Hematopoietic multipotent progenitor cell treated with erythropoietin and hydrocortisone succinate and interleukin-3 and kit ligand, for 17 days (in vitro differentiated cells): ENCODE measurements around the gene SIAH3.

ENCODE experiments used
- DNase-seq: peaks from one replicate; pipeline ENCODE4 v3.0.0-alpha.2; 2015; ENCODE audit warnings: low spot score

Gene SIAH3

DNA sequence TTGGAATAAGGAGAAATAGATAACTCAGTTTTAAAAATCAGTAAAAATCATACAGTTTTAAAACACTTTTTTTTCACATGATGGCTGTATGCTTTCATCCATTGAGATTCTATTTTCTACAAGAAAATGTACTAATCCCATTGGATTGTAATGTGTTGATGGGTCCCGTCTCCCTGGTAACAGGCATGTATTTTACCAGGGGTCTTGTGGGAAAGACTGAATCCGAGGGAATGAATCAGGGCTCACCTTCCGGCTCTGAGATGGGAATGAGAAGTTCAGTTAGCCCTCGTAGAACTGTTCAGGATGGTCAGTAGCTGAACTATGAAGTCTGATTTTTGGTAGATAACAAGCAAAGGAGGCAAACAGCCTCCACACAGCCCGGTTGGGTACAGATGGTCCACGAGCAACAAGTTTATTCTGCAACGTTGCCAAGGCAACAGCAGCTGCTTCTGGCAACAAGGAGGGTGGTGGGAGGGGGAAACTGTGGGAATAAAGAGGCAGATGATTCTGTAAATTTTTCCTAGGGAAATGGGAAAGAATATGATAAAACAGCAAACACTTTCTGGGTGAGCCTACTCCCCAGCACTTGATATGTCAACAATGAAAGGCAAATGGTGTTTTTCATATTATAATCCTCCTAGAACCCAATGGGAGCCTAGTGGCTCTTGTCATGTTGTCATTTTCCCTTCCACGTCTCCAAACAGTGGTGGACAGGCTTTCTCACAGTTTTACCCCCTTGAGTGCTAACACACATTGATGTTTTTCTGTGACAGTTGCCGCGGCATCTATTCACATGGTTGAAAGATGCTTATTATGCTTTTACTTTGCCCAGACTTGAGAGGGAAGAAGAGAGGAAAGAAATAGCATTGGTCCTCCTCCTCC lies 12.4 kb upstream of the SIAH3 start:
- no peak for DNase-seq

DNA sequence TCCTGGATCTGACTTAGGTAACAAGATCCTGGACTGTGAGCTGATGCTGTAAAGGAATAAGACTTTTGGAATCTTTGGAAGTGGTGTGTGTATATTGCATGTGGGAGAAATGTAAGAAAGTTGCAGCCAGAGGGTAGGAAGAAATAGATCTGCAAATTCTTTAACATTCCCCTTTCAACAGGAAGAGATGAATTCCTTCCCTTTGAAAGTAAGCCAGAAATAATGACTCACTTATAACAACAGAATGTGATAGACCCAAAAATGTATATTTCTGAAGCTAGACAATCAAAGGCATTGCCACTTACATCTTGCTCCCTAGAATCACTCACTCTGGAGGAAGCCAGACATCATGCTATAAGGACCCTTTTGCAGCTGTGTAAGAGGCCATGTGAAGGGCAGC lies 9.8 kb upstream of the SIAH3 start:
- DNase-seq, result no peak

DNA sequence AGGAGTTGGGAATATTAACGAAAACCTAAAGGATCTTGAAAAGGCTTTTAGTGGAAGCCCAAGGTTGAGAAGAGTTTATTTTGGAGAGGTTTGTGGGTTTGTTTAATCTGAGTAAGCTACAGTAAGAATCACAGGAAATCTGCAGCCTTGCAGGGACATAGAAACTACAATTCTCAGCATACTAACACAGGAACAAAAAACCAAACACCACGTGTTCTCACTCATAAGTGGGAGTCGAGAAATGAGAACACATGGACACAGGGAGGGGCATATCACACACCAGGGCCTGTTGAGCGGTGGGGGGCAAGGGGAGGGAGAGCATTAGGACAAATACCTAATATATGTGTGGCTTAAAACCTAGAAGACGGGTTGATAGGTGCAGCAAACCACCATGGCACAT lies 8.7 kb upstream of the SIAH3 start:
- DNase-seq, result no peak

DNA sequence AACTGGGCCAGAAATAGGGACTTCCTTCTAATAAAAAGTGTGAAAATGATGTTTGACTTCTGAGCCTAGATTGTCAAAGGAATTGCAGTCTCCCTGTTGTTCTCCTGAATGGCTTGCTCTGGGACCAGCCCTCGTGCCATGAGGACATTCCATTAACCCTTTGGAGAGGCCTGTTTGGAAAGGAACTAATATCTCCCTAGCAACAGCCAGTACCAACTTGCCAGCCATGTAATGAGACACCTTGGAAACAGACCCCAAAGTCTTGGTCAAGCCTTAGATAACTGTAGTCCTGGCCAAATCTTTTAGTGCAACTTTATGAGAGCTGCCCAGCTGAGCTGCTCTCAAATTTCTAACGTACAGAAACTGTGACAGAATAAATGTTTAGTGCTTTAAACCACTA lies 8.2 kb upstream of the SIAH3 start:
- DNase-seq, result no peak

DNA sequence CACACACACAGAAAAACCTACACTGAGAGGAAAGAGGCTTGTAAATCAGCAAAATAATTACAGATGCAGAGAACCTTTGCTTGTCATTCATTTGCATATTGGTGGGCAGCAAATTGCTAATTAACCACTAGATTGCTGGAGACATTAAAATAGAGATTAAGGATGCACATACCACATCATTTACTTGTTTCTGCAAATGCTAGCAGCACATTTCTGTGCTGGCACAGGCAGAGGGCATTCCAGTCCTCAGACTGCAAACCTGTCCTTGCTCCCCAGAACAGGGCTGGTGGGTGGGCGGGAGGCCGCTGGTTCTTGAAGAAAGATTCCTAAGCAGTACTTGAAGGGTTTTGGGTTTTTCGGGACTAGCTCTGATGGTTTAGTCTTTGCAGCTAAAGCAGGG lies 941 bp upstream of the SIAH3 start:
- no peak for DNase-seq

DNA sequence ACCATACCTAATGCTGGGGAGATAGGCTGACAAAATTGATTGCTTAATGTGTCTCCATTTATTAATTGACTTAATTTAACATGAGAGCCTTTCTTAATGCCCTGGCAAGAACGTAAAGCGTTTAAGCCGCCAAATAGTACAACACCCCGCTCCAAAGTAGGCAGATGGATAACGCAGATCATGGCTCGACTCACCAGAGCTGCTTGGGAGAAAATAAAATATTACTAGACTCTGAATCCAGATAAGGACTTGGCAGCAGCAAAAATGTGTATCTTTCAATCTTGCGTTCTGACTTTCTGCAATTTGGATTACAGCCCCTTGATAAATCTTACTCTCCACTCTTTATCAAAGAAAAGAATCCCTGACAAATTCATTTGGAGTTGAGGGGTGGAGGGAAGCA lies 403 bp upstream of the SIAH3 start:
- DNase-seq, result no peak

DNA sequence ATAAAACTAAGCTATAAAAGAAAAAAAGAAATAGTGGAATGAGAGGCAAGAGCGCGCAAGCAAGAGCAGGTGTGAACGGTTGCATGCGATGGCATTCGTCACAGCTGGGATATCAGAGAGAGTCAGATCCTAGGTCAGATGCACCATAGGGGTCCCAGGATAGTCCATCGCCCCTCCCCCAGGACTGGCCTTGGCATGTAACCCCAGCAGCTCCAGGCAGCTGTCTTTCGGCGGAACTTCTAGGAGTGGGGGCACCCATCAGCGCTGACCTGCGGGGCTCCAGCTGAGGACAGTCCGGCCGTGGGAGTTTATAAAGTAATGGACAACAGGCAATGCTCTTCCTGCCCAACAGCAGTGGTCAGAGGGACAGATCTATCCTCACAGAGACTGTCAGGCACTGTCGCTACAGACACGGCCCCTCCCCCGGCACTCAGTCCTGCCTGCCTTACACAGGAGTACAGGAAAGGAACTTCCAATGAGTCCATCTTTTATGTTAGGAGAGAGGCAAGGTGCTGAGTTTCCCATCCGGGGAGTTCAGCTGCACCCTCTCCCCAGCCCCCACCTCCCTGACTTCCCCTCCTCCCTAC lies 1.4 kb downstream of the SIAH3 start:
- no peak for DNase-seq

DNA sequence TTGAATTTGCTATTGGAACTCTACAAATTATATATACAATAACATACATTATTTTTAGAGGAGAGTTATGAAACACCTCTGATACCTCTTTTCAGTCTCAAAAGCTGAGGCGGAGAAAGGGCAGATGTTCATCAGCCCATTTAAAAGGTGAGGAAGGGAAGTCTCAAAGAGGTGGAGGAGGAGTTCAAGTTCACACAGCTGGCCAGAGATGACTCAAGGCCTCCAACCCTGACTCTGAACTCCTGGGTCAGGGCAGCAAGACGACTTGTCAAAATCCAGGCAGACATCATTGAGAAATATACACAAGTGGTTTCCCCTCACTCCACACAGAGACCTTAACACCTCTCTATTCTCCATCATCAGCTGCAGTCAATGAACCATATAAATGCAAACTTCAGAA lies 2.1 kb downstream of the SIAH3 start:
- DNase-seq, result no peak

DNA sequence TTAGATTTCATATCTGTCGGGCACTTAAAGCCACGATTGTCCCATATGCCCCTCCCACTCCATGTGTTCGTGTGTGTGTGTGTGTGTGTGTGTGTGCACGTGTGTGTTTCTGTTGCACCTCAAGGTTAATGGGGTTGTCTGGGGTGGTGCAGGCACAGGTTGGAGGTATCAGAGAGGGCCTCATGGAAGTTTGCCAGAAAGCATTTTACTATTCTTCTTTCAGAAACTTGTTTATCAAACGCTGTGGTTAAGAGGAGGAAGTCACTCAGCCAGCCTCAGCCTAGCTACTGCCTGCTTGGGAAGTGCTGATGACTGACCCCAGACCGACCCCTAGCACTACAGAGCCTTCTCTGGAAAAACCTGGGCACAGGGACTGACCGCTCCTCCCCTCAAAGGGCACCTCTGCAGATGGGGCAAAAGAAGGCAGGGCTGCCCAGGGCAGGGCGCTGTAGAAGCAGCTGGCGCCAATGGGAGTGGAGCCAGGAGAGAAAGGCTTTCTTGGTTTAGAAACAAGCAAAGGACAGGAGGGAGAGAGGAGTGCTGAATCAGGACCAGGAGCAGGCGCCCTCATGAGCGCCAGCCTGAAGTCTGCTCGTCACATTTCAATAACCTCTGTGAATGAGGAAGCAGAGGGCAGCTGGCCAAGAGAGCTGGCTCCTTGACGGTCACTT lies 3.9 kb downstream of the SIAH3 start:
- no peak for DNase-seq

DNA sequence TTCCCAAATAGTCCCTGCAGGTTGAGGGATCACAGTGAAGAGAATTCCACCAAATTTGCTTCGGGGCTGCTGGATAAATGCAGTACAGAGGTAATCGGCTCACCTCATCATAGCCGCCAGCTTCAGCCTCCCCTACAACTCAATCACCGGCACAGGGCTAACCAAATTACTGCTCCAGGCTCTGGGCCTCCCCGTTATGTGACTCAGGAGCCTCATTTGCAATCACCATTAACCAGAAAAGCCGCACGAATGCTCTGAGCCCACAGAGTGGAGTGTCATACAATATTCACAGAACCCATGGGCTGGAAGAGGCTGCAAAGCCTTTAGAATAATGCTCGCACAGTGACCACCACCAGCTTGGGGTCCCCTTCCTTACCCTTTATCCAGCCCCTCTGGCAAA lies 4.9 kb downstream of the SIAH3 start:
- DNase-seq, result no peak

DNA sequence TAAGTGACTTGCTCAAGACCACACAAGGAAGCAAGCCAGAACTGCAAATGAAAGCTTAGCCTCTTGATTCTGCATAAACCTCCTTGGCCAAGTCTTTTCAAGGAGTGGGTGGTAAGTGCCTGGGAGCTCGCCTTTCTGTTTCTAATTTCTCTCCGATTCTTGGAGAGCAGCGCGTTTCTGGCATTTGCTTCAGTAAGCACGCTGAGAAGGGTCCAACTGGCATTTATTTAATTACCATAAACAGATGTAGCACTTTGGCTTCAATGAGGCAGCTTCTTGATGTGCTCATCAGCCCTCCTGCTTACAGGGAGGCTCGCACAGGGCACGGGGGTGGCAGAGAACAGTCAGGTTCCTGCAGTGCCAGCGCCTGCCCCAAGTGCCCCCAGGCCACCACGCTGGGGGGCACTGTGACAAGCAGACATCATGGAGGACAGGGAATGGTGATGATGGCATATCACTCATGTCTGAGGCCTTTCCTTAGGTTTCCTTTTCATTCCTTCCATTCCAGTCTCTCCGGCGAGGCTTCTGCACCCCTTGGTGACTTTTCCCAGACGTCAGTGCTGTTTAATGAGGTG lies 13.3 kb downstream of the SIAH3 start:
- no peak for DNase-seq

DNA sequence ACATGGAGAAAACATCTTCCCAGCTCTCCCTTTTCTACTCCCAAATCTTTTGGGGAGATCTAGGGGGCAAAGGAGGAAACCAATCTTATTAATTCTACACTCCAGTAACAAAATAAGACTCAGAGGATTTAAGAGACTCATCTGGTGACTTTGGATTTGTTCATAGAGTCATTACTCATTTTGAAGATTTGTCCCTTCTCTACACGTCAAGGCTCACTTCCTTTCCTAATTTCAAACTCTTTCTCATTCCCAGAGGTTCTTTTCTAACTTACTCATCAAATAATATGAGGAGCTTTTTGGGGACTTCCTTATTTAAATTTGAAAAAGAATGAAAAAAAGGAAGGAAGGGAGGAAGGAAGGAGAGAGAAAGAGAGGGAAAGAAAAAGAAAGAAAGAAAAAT lies 14.4 kb downstream of the SIAH3 start:
- no peak for DNase-seq

DNA sequence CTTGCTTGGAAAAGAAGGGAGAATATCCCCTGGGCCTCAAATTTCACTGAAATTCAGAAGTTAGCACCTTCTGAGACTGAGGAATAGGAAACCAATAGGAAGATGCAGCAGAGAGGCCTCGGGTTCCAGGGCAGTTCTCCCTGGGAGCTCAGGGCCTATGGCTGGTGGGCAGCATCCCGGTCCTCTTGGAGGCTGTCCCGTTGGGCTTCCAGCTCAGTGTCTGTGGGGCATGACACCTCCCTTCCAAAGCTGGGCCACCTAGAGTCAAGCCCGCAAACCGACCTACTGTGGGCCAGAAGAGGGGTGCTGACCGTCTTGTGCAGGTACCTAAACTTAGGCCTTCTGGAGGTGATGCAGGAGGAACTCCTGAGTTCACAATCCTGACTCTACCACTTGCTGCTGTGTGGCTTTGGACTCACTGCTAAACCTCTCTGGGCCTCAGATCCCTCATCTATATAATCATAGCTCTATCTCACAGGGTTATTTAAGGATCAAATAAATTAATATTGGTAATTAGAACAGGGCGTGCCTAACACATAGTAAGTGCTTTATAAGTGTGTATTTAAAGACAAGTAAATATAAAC lies 17.1 kb downstream of the SIAH3 start:
- DNase-seq, result no peak

DNA sequence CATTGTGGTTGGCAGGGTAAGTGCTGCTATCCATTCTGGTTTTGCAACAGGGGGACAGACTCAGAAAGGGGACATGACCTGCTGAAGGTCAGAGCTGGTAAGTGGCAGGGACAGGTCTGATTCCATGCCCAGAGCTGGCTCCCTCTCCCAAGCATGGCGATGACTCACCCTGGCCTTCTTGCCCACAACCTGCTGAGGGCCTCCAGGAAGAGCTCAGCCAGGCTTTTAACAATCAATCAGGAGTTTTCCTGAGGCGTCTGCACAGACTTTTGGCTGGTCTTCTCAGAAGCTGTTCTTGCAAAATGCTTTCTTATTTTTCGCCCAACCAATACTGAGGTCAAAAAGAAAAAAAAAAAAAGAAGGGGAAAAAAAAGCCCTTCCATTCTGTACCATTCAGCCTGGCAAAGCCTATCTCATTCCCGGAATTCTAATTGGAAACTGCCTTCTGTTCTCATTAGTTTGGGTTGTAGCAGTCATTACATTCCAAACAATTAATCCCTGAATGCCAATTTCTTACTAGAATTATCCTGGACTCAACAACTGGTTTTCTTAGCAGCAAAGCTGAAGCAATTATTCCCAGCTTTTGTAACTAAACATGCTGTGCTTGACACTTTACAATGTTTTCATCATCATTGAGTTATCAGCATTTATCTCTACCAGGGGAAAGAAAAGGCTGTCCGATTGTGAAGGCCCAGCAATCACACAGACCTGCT lies 17.7 kb downstream of the SIAH3 start:
- DNase-seq, result no peak

DNA sequence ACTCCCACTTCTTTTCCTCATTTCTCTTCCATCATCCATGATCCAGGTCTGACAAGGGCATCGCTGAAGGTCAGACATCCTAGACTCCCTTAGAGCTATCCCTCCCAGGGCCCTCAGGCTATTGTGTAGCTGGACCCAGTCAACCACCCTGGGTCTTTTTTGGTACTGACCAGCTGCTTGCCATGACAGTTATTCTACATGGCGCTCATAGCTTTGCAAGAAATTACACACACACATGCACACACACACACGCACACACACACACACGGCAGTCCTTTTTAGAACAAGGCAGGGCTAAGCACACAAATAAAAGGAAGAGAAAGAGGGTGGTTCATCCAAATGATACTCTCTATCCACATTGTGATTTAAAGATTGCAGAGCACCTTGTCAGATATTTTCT lies 18.3 kb downstream of the SIAH3 start:
- no peak for DNase-seq

DNA sequence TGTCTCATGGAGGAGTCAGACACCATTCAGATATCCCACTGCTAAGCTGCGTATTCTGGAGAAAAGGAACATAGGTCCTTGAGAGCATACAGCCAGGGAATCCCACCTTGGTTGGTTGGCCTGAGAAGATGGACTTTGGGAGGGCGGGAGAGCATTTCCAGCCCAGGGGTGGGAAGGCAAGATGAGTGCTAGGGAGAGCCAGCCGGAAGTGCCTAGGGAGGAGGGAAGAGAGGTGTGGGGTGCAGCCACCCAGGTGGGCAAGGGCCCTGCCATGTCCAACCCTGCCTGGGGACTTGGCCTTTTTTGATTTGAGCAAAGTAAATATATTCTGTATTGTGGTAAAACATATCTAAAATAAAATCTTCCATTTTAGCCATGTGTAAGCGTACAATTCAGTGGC lies 19.7 kb downstream of the SIAH3 start:
- no peak for DNase-seq

DNA sequence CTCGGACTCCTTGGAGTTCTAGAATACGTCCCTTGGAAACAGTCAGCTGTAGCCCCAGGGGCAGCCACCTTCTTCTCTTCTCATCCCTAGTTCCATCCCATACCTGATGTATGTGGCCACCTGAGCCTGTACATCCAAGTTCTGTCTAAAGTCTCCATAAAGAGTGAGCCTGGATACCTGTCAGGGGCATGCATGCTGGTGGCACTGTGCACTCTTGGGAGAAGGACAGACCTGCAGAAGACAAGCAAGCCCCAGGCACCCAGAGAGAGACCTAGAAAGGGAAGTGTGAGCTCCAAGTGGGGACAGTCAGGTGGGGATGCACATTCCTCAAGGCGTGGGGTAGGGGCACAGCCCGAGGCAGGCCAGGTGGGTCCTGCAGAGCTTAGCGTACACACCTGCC lies 21.4 kb downstream of the SIAH3 start:
- no peak for DNase-seq

DNA sequence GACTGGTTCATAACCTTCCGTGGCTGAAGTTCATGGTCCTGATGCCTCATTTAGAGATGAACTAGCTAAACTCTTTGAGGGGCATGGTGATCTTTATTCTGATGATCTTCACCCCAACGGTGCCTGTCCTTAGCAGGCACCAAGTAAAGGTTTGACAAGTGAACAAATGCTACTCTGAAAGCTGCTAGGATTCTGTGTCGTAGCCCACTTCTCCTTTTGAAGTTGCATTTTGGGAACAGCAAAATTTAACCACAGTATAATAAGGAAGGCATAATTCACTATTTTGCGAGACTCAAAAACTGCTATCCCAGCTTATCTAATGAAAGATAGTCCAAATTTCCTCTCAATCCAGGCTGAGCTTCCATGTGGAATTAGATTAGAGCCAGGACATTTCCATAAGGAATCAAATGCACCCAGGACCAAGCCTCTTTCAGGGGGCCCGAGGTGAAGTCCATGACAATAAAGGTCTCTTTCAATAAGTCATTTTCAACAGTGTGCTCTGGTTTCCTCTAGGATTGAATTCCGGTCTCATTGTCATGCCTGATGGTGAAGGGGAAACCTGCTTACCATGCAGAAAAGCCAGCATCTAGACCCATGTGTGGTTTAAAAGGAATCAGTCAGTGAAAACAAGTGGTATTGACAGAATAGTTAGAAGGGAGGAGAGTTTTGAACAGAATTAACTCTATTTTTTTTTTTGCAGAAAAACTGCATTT lies 23.1 kb downstream of the SIAH3 start:
- no peak for DNase-seq

DNA sequence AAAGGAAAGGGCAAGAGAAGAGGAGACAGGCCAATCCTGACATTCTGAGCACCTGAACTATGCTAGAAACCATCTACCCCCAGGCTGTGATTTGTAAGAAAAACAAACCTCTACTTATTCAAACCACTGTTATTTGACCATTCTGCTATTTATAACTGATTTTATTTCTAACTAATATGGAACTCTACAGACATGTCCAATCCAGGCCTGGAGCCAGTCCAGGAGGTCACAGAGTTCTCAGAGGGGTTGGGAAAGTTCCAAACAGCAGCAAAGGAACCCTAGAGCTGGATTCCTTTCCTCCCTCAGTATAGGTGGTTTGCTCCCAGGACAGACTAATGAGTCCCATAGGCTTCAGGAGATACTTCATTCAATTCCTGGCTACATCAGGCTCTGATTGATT lies 24.2 kb downstream of the SIAH3 start:
- DNase-seq, result no peak

DNA sequence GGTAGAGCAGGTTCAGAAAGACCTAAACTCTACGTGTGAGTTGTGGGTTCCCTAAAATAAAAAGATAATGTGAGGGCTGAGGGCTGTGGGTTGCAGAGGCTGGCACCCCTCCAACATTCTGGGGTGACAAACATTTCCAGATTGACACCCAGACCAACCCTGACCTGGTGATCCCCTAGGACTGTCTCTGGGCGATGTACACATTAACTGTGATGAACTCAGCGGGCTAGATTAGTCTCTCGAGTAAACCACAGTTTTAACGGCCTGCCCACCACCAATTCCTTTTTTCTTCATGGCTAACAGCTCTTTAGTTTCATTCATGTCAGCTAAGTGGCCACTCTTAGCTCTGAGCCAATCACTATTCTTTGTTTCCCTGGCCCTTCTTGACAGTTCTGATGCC lies 24.8 kb downstream of the SIAH3 start:
- DNase-seq, result no peak

DNA sequence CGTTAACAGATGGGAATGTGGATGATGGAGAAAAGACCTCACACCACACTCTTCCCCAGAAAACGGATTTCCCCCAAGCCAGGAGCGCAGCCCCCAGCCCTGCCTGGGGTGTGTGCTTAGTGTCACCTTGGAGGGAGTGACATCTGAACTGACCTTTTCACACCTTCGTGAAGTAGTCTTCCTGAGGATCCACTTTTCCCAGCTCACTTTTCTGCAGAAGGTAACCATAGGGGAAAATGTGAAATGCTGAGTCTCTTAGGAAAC lies 26.2 kb downstream of the SIAH3 start:
- DNase-seq, result no peak

DNA sequence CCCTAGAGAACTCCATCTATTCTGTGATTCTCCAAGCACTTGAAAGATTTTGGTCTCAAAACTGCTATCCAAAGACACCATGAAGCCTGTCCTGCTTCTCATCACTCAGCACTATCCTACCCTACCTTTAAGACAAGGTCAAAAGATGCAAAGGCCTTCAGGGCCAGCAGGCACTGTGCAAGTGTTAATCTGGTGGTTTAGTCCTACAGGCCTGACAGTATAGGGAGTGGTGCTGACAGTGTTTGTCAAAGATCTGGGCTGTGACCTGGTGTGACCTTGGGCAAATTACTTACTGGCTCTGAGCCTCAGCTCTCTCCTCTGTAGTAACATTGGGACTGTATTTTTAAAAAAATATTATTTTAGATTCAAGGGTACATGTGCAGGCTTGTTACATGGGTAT lies 28.0 kb downstream of the SIAH3 start:
- no peak for DNase-seq
